HAP-1 (cell line): ENCODE data around the gene SOX6.
A peak's percentile ranks its signal among the peaks of the same experiment; 100 is the strongest.

Source experiments
- DNase-seq, 2 experiments: peaks; one replicate each; pipeline ENCODE4 v3.0.0-alpha.2; 2016 to 2020; ENCODE audit warnings: low spot score in 2 of 2
- H3K27me3 ChIP-seq: fragments of 250-450 bp; sonication (Bioruptor Pico); 2 replicates; pipeline ENCODE4 v1.5.1; 2020; ENCODE audit warnings: low read depth, mild to moderate bottlenecking, moderate library complexity
- H3K36me3 ChIP-seq: fragments of 250-450 bp; sonication (Bioruptor Pico); replicated peaks from 2 replicates; pipeline ENCODE4 v1.5.1; 2020; ENCODE audit warnings: mild to moderate bottlenecking
- H3K4me1 ChIP-seq: fragments of 250-450 bp; sonication (Bioruptor Pico); 2 replicates; pipeline ENCODE4 v1.5.1; 2020; ENCODE audit warnings: mild to moderate bottlenecking
- H3K4me3 ChIP-seq: fragments of 250-450 bp; sonication (Bioruptor Pico); 2 replicates; pipeline ENCODE4 v1.5.1; 2020; ENCODE audit warnings: mild to moderate bottlenecking, moderate library complexity
- H3K9me3 ChIP-seq: fragments of 250-450 bp; sonication (Bioruptor Pico); 2 replicates; pipeline ENCODE4 v1.5.1; 2020; ENCODE audit warnings: mild to moderate bottlenecking, moderate library complexity
- in situ Hi-C: fragments of 300-500 bp; cut with MboI; formaldehyde crosslinking; loops from 3 replicates; pipeline ENCODE4 v1.14.3; 2020; ENCODE audit warnings: low sequenced_read_pairs, inconsistent platforms, mixed read lengths

SOX6 gene

DNA sequence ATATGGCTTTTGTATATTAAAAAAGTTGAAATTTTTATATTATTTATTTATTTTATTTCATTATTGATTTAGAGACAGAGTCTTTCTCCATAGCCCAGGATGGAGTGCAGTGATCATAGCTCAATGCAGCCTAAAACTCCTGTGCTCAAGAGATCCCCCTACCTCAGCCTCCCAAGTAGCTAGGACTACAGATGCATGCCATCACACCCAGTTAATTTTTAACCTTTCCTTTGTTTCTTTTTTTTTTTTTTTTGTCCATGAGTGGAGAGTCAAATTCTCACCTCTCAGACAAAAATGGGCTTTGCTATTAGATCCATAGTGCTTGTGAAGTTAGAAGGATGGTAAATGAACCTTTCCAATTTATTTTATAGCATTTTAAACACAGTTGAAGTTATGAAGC lies 182.5 kb downstream of the SOX6 start:
- H3K4me3 ChIP-seq, result no peak overlapping the region
- H3K27me3 ChIP-seq, result no peaks in the 10 kb centered on the region
- H3K36me3 ChIP-seq, result no peaks in the 10 kb centered on the region
- no peaks in the 10 kb centered on the region for H3K9me3 ChIP-seq
- in situ Hi-C loops, result no loop called here
- no peak for DNase-seq
- H3K4me1 ChIP-seq, result peaks cover 14% of the 10 kb centered on the region

DNA sequence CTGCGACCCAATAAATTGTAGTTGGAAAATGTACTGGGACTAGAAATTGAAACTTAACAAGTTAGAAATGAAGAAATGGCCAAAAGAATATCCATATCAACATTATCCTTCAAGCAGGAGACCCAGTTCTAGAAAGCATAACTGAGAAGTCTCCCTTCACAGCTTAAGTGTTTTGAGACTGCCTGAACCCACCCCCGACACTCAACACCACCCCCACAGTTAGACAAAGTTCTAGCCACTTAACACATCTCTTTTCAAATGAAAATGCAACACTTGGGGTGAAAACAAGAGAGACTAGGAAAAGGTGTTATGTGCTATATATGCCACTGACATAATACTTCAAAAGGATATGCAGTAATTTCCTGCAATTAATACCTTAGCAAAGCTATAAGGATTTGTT lies 184.5 kb downstream of the SOX6 start:
- no peaks in the 10 kb centered on the region for H3K27me3 ChIP-seq
- no peaks in the 10 kb centered on the region for H3K36me3 ChIP-seq
- in situ Hi-C loops, result no loop called here
- H3K4me1 ChIP-seq, result peaks cover 14% of the 10 kb centered on the region
- H3K9me3 ChIP-seq, result no peaks in the 10 kb centered on the region
- DNase-seq, result no peak
- H3K4me3 ChIP-seq, result no peak overlapping the region

DNA sequence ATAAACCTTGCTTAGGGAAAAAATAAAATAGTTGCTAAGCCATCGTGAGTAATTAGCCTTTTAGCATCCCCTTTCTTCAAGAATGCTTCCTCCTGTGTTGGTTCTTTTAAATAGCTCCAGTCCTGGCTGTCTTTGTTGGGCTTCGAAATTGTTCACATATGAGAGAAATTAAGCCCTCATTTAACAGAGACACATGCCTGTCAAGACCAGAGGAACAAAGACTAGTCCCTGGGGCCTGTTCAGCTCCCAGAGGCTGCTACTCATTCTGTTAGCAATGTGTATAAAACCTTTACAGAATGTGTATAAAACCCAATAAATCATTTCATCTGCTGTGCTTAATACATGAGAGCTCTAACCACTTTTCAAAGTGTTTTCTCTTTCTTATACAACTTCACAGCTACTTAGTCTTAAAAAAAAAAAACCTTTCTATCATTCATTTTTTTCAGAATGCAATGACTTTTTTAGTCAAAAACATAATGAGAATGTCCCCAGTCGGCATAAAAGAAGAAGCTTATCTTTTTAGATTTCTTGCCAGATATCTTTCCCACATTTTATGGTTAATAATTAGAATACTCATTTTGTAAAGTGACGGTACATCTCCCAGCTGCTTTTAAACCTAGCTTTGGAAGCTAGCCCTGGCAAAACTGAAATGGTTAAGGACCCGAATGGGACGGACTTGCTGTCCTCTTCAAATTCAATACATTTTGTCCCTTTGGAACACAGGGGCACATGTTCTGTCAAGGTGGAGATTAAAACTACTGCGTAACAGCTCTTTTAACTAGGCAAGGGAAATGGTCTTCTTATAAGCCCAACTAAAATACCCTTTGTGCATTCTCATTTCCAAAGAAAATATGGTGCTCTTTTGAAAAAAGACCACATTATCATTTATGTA lies 186.1 kb downstream of the SOX6 start:
- peak; percentile 77 to 93 for DNase-seq
- Histone ChIP-seq H3K4me3 (no peak overlapping the region), H3K36me3 (no peaks in the 10 kb centered on the region), H3K9me3 (no peaks in the 10 kb centered on the region), H3K4me1 (peaks cover 14% of the 10 kb centered on the region), H3K27me3 (no peaks in the 10 kb centered on the region)
- in situ Hi-C loops, result no loop called here

DNA sequence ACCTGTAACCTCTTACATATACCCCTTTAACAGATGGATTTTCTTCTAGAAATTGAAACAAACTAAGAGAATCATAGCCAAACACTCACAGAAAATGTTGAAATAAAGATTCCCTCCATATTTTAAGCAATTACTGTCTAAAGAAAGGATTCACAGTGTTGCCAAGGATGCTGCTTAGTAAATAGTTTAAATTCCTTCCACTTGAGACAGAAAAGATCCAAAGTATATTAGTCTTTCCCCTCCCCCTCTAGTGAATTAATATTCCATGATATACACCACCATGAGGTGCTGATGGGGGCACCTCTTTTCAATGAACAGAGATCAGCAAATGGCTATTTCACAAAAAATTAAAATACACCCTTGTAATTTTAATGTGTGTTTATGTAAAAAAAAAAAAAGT lies 186.8 kb downstream of the SOX6 start:
- H3K9me3 ChIP-seq, result no peaks in the 10 kb centered on the region
- DNase-seq, result peak in 1 of 2 experiments; percentile 30
- H3K27me3 ChIP-seq, result no peaks in the 10 kb centered on the region
- no peaks in the 10 kb centered on the region for H3K36me3 ChIP-seq
- peaks cover 14% of the 10 kb centered on the region for H3K4me1 ChIP-seq
- H3K4me3 ChIP-seq, result no peak overlapping the region
- in situ Hi-C loops, result no loop called here

DNA sequence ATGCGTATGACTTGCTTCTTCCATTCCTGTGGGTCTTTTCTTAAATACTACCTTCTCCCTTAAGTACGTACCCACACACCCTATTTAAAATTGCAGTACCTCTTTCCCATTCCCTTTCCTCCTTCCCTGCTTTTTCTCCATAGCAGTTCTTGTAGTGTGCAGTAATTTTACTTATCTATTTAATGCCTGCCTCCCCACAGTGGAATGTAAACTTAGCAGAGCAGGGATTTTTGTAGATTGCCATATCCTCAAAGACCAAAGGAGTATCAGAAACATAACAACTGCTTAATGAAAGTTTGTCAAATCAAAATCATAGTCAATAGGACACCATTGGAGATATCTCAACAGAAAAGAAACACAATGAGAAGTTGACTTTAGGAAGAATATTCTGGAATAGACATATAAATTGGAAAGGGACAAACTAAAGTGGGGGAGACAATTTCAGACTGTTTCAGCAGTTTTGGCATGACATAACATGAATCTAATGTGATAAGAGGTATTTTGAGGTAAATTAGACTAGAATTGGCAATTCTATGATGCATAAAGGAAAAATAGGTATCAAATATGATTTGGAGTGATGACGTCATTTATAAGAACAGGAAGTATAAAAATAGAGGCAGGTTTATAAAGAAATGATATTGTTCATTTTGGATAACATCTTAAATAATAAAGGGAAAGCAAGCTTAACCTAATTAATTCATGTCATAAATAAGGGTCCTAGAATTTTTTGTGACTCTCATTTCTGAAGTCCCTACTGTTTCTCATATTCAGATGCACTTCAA lies 188.4 kb downstream of the SOX6 start:
- in situ Hi-C loops, result no loop called here

DNA sequence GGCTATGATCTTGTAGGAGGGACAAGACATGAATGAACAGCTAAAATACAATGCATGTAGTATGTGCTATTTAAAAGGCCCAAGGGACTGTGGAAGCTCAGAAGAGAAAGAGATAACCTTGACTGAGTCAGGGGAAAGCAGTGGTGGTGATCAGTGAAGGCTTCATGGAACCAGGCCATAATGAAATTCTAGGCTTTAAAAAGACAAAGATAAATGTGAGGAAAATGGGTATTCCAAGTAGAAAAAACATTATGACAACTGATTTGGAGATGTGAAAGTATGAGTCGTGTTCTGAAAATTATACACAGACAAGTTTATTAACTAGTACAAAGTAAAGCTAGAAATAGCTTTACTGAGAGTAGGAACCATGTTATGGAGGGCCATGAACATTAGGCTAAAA lies 189.8 kb downstream of the SOX6 start:
- Histone ChIP-seq H3K4me1 (peaks cover 14% of the 10 kb centered on the region), H3K27me3 (no peaks in the 10 kb centered on the region), H3K36me3 (no peaks in the 10 kb centered on the region), H3K9me3 (no peaks in the 10 kb centered on the region), H3K4me3 (no peak overlapping the region)
- in situ Hi-C loops, result no loop called here
- DNase-seq, result no peak

More for the DNA sequence above, 188.4 kb downstream of the SOX6 start:
- Histone ChIP-seq H3K36me3 (no peaks in the 10 kb centered on the region), H3K9me3 (no peaks in the 10 kb centered on the region), H3K4me1 (peaks cover 14% of the 10 kb centered on the region), H3K27me3 (no peaks in the 10 kb centered on the region), H3K4me3 (no peak overlapping the region)
- no peak for DNase-seq

DNA sequence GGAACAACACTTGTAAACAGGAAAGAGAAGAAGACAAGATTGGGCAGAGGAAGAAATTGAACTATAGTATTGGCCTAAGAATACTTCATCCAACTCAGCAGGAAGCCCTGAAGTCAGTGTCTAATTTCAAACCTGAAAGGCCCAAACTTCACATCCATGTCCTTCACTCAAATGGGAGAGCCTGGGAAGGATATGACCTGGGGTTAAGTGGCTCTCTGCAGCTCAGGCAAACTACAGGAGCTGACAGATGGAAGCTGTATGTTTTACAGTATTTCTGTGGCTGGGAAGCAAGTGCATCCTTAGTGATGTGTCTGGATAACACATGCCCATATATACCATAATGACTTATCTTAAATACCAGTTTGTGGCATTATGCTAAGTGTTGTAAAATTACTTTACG lies 196.2 kb downstream of the SOX6 start:
- no peak for DNase-seq
- no peaks in the 10 kb centered on the region for H3K27me3 ChIP-seq
- H3K36me3 ChIP-seq, result no peaks in the 10 kb centered on the region
- in situ Hi-C loops, result no loop called here
- H3K4me1 ChIP-seq, result no peaks in the 10 kb centered on the region
- no peak overlapping the region for H3K4me3 ChIP-seq
- H3K9me3 ChIP-seq, result no peaks in the 10 kb centered on the region

DNA sequence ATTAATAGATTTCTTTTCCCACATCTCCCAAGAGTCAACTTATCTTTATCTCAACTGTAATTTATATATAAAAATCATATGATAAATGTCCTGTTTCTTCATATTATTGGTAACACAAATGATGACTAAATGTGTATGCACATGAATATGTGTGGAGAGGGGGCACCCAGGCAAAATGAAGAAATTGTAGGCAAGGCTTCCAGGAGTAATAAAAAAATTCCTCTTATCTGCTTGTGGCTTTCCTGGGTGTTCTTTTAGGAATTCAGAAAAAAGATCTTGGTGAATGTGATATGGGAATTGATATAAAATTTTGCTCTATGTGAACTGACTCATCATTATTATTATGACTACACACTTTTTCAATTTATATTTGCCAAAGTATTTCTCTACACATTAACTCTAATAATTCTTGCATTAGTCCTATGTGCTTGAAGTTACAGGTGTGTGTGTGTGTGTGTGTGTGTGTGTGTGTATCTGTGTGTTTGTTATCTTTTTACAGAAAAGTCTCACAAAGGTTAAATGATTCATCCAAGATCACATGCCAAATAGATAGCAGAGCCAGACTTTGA lies 197.8 kb downstream of the SOX6 start:
- in situ Hi-C loops, result no loop called here
- no peaks in the 10 kb centered on the region for H3K9me3 ChIP-seq
- no peaks in the 10 kb centered on the region for H3K27me3 ChIP-seq
- H3K4me3 ChIP-seq, result no peak overlapping the region
- H3K4me1 ChIP-seq, result no peaks in the 10 kb centered on the region
- DNase-seq, result no peak
- no peaks in the 10 kb centered on the region for H3K36me3 ChIP-seq

DNA sequence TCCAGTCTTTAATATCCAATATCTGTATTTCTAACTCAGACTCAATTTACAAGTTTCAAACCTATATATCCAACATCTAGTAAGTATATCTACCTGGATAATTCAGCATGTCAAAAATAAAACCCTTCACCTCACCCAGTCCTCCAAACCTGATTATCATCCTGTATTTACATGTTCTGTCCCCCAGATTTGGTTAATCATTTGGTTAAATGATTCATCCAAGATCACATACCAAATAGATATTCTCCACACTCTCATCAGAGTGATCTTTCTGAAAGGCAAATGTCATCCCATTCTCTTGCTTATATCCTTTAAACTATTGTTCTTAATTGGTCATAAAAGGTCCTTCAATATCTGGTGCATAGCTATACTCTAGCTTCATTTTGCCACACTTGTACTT lies 199.0 kb downstream of the SOX6 start:
- no peak for DNase-seq
- no peaks in the 10 kb centered on the region for H3K9me3 ChIP-seq
- in situ Hi-C loops, result no loop called here

DNA sequence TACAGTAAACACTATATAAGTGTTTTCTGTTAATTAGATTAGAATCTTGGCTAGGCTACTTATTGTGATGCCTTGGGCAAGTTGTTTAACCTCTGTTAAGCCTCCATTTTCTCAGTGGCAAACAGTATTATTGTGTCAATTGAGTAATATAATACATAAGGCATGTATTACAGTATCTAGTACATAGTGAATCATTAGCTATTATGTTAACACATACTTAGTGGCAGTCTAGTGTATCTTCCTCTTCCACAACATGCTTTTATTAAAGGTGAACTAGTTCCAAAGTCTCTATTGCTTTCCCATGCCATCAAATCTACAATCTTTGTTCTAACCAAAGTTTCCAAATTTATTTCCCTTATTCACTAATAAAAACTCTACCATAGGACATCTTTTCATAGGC lies 200.9 kb downstream of the SOX6 start:
- no peaks in the 10 kb centered on the region for H3K9me3 ChIP-seq
- H3K4me1 ChIP-seq, result no peaks in the 10 kb centered on the region
- no peaks in the 10 kb centered on the region for H3K27me3 ChIP-seq
- in situ Hi-C loops, result no loop called here
- H3K36me3 ChIP-seq, result no peaks in the 10 kb centered on the region
- no peak for DNase-seq
- H3K4me3 ChIP-seq, result no peak overlapping the region

More for the DNA sequence above, 199.0 kb downstream of the SOX6 start:
- Histone ChIP-seq H3K36me3 (no peaks in the 10 kb centered on the region), H3K27me3 (no peaks in the 10 kb centered on the region), H3K4me1 (no peaks in the 10 kb centered on the region), H3K4me3 (no peak overlapping the region)

DNA sequence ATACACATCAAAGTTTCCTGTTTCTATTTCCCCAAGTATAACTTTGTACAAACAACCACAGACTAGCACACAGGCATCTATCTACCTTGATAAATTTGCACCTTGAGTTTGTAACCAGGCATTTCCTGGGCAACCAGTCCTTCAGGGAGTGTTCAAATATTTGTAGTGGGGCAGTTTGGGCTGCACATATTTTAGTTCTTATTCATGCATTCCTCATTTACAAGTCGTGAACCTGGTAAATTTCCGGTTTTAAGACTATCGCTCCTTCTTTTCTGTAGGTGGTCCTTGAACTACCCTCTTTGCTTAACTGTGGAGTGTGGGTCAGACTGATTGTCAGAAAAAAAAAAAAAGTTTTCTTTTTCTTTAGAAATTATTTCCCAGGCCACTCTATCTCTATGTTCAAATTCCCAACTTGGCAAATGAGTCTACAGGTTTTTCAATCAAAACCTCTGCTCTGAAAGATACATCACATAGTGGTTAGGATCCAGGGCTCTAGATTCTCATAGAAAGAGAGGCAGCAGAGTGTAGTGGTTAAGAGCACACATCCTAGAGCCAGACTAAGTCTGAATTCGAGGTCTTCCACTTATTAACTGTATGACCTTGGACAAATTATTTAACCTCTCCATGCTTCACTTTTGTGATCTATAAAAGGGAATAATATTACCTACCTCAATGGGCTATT lies 201.5 kb downstream of the SOX6 start:
- no peak overlapping the region for H3K4me3 ChIP-seq
- in situ Hi-C loops, result no loop called here
- no peak for DNase-seq
- no peaks in the 10 kb centered on the region for H3K27me3 ChIP-seq
- H3K4me1 ChIP-seq, result no peaks in the 10 kb centered on the region
- H3K9me3 ChIP-seq, result no peaks in the 10 kb centered on the region
- H3K36me3 ChIP-seq, result no peaks in the 10 kb centered on the region

DNA sequence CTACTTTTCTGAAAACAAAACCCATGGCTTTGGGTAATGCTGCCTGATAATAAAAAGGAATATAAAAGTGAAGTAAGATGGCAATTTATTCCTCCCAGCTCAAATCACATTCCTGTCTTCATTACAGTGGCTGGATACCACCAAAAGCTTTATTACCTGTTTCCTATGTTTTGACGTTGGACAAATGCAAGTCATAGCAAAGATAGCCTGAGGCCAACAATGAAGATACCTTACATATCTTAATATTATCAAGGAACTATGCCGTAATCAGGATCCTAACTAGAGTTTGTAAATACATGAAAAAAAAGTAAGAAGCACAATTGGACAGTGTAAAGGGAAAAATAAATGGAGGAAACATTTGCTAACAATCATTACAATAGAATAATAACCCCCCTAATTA lies 202.4 kb downstream of the SOX6 start:
- H3K36me3 ChIP-seq, result no peaks in the 10 kb centered on the region
- in situ Hi-C loops, result no loop called here
- H3K9me3 ChIP-seq, result no peaks in the 10 kb centered on the region
- H3K4me1 ChIP-seq, result peaks cover 3% of the 10 kb centered on the region
- DNase-seq, result no peak
- H3K27me3 ChIP-seq, result no peaks in the 10 kb centered on the region
- no peak overlapping the region for H3K4me3 ChIP-seq

DNA sequence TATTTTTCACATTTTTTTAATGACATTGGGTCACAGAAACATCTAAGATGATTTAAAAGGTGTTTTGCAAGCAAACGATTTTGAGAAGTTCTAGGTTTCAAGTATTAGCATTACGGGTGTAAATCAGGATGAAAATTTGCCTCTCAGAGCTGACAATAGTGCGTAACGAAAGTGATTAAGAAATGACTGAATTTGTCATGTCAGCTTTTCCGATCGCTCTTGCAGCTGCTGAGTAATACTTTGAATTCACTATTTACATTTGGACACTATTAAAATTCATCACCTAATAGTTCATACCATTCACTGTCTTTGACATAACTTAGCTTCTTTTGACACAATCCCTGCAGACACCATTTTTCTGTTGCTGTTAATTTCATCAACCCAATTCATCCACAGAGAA lies 205.2 kb downstream of the SOX6 start:
- Histone ChIP-seq H3K4me3 (no peak overlapping the region), H3K9me3 (no peaks in the 10 kb centered on the region)
- in situ Hi-C loops, result no loop called here

More for the DNA sequence above, 205.2 kb downstream of the SOX6 start:
- no peaks in the 10 kb centered on the region for H3K36me3 ChIP-seq
- H3K27me3 ChIP-seq, result no peaks in the 10 kb centered on the region
- peaks cover 18% of the 10 kb centered on the region for H3K4me1 ChIP-seq
- no peak for DNase-seq
